Measurements from ENCODE around the gene DEUP1.

Gene DEUP1

GRCh38 chr11:93288079-93288478, 42.5 kb upstream of the DEUP1 start:
- Histone ChIP-seq H3K4me2 (ENCODE audit: low read depth, low read length, poor library complexity, severe bottlenecking) (no peak overlapping the region), H3K9me2 (replicated peaks; ENCODE audit: insufficient read depth, low read length) (no peaks in the 10 kb centered on the region), H3K9ac (ENCODE audit: low read length) (no peak overlapping the region), H3K36me3 (ENCODE audit: low read length) (no peaks in the 10 kb centered on the region), H3K27me3 (ENCODE audit: low read length) (no peaks in the 10 kb centered on the region), H3F3A (ENCODE audit: insufficient read depth) (no peaks in the 10 kb centered on the region), H4K20me1 (ENCODE audit: low read depth, low read length) (no peaks in the 10 kb centered on the region), H2AFZ (ENCODE audit: low read depth, low read length, severe bottlenecking) (no peak overlapping the region), H3K79me2 (ENCODE audit: insufficient read depth, low read length) (no peaks in the 10 kb centered on the region), H3K9me3 (ENCODE audit: insufficient read depth, low read length) (no peaks in the 10 kb centered on the region), H3K4me3 (ENCODE audit: insufficient read depth, low read length, poor library complexity, severe bottlenecking) (no peak overlapping the region), H3K27ac (ENCODE audit: low read depth, low read length) (no peak overlapping the region)
- TF ChIP-seq CTCF (IDR thresholded peaks at IDR 0.05; ENCODE audit: insufficient read depth, low read length, poor library complexity, severe bottlenecking) (no peak), EZH2phosphoT487 (conservative IDR thresholded peaks at IDR 0.05; ENCODE audit: low read length) (no peak)

- Histone ChIP-seq H3K27me3 (ENCODE audit: low read length) (no peaks in the 10 kb centered on the region), H3K79me2 (ENCODE audit: insufficient read depth, low read length) (no peaks in the 10 kb centered on the region), H3K9ac (ENCODE audit: low read length) (no peak overlapping the region), H3K9me3 (ENCODE audit: insufficient read depth, low read length) (no peaks in the 10 kb centered on the region), H3F3A (ENCODE audit: insufficient read depth) (no peaks in the 10 kb centered on the region), H4K20me1 (ENCODE audit: low read depth, low read length) (no peaks in the 10 kb centered on the region), H3K4me3 (ENCODE audit: insufficient read depth, low read length, poor library complexity, severe bottlenecking) (no peak overlapping the region), H3K27ac (ENCODE audit: low read depth, low read length) (no peak overlapping the region), H3K9me2 (replicated peaks; ENCODE audit: insufficient read depth, low read length) (no peaks in the 10 kb centered on the region), H3K4me2 (ENCODE audit: low read depth, low read length, poor library complexity, severe bottlenecking) (no peak overlapping the region), H2AFZ (ENCODE audit: low read depth, low read length, severe bottlenecking) (no peak overlapping the region), H3K36me3 (ENCODE audit: low read length) (no peaks in the 10 kb centered on the region)
- TF ChIP-seq EZH2phosphoT487 (conservative IDR thresholded peaks at IDR 0.05; ENCODE audit: low read length) (no peak), CTCF (IDR thresholded peaks at IDR 0.05; ENCODE audit: insufficient read depth, low read length, poor library complexity, severe bottlenecking) (no peak)
Observed at GRCh38 chr11:93288767-93289166, 41.8 kb upstream of the DEUP1 start.

DNA sequence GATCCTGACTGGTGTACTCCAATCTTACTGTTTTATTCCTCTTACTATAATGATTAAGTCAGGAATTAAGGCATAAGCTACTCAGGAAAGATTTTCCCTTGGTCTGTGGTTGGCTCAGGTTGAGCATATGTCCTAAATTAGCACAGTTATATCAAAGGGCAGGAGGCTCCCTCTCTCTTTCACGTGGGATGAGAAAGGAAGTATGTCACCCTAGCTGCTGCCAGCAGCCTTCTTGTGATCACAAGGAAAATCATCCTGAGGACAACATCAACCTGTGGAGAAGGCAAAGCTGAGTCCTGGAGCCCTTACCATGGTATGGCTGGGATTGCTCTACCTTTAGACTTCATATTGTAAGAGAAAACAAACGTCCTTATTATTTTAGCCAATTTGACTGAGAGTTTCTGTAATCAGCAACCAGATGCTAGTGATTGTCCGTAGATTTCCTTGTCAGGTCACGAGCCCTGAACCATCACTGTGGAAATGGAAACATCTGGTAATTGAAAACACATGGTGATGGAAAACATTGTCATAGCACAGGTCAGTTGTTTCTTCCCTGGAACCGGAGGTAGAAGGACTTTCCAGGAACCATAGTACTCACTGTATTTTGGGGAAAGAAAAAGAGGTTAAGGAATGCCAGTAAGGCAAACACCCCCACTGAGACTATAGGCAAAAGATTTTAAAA, 40.6 kb upstream of the DEUP1 start:
- Histone ChIP-seq H3K4me2 (ENCODE audit: low read depth, low read length, poor library complexity, severe bottlenecking) (no peak overlapping the region), H3K4me3 (ENCODE audit: insufficient read depth, low read length, poor library complexity, severe bottlenecking) (no peak overlapping the region), H3K9me3 (ENCODE audit: insufficient read depth, low read length) (no peaks in the 10 kb centered on the region), H3F3A (ENCODE audit: insufficient read depth) (no peaks in the 10 kb centered on the region), H3K36me3 (ENCODE audit: low read length) (no peaks in the 10 kb centered on the region), H2AFZ (ENCODE audit: low read depth, low read length, severe bottlenecking) (no peak overlapping the region), H3K9ac (ENCODE audit: low read length) (no peak overlapping the region), H3K79me2 (ENCODE audit: insufficient read depth, low read length) (no peaks in the 10 kb centered on the region), H4K20me1 (ENCODE audit: low read depth, low read length) (no peaks in the 10 kb centered on the region), H3K27ac (ENCODE audit: low read depth, low read length) (no peak overlapping the region), H3K9me2 (replicated peaks; ENCODE audit: insufficient read depth, low read length) (no peaks in the 10 kb centered on the region), H3K27me3 (ENCODE audit: low read length) (no peaks in the 10 kb centered on the region)
- TF ChIP-seq CTCF (IDR thresholded peaks at IDR 0.05; ENCODE audit: insufficient read depth, low read length, poor library complexity, severe bottlenecking): no peak
- no peak for TF ChIP-seq EZH2phosphoT487 (conservative IDR thresholded peaks at IDR 0.05; ENCODE audit: low read length)
